HCEC 1CT (cell line): Measurements from ENCODE around the gene FEZ2.
A peak's percentile ranks its signal among the peaks of the same experiment; 100 is the strongest.

Experiments used
- DNase-seq: peaks from one replicate; pipeline ENCODE4 v3.0.0-alpha.2; 2017

FEZ2 gene

GRCh38 chr2:36586672-36587071 lies 11.3 kb downstream of the FEZ2 start:
- DNase-seq = no peak

- DNase-seq = no peak
Measured at GRCh38 chr2:36584148-36584794, 13.7 kb downstream of the FEZ2 start.

DNA sequence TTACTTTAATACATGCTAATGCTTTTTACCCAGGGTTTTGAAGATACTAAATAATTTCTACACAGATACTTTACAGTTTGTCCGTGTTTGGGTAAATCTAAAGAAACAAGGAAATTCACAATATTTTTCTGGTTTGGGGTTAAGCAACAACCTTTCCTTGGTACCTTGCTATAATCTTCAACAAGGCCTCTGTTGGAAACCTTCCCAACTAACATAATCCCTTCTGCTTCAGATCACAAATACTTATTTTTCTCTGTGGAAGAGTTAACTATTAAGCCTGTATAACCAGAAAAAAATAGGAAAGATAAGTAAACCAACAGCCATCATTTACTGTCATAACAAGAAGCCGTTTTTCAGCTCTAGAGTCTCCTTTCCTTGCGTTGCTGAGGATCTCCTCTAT lies 15.0 kb downstream of the FEZ2 start:
- DNase-seq = no peak

GRCh38 chr2:36582538-36582937 lies 15.4 kb downstream of the FEZ2 start:
- no peak for DNase-seq

DNA sequence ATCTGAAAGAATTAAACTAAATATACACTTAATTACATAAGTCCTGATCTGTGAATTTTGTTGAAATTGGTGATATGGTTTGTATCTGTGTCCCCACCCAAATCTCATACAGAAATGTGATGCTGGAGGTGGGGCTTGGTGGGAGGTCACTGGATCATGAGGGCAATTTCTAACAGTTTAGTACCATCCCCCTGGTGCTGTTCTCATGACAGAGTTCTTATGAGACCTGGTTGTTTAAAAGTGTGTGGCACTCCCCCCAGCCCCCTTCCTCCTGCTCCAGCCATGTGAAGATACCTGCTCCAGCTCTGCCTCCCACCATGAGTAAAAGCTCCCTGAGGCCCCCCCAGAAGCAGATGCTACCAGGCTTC lies 18.7 kb downstream of the FEZ2 start:
- DNase-seq = no peak

GRCh38 chr2:36578343-36579296 lies 19.3 kb downstream of the FEZ2 start:
- DNase-seq = no peak

DNA sequence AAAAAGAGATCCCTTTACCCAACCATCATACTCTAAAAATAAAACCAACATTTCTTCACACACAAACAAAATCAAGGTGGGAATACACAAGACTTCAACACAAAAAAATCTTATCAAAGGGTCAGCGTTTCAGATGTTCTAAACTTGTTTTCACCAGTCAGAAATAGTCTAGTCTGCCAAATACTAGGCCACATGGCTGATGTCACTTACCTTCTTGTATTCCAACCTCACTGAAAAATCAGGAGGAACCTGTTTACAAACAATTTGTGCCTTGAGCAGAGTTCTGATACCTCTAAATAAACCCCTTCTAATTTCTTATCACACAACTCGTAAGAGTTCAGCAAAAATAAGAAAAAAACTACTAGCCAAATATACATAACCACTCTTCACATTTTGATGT lies 20.1 kb downstream of the FEZ2 start:
- DNase-seq = no peak

- no peak for DNase-seq
Measured at GRCh38 chr2:36574560-36574959, 23.4 kb downstream of the FEZ2 start.

DNA sequence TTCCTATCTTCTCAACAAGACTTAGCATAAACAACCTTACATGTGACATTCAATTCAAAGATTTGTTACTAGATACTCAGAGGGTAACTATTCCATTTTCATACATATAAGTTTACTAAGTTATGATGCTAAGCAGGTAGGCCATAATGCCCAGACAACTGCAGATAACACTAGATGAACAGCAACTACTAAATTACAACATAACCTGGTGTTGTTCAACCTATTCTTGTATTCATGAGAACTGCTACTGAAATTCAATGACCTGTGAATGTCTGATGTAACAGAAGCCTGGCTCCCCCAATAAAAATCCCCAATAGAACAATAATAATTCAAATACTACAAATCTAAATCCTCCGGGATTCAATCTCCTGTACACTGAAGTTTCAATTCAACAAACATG lies 24.8 kb downstream of the FEZ2 start:
- DNase-seq = no peak

GRCh38 chr2:36572719-36573059 lies 25.3 kb downstream of the FEZ2 start:
- peak; percentile 45 for DNase-seq

GRCh38 chr2:36572054-36572718 lies 25.8 kb downstream of the FEZ2 start:
- no peak for DNase-seq

- DNase-seq = peak; percentile 52
Measured at GRCh38 chr2:36570416-36570815, 27.6 kb downstream of the FEZ2 start.

GRCh38 chr2:36569267-36569856 lies 28.6 kb downstream of the FEZ2 start:
- peak; percentile 45 for DNase-seq

- DNase-seq = peak; percentile 80
Measured at GRCh38 chr2:36568516-36569246, 29.3 kb downstream of the FEZ2 start.

GRCh38 chr2:36567711-36568408 lies 30.1 kb downstream of the FEZ2 start:
- no peak for DNase-seq

- DNase-seq = no peak
Measured at GRCh38 chr2:36566887-36567286, 31.1 kb downstream of the FEZ2 start.

DNA sequence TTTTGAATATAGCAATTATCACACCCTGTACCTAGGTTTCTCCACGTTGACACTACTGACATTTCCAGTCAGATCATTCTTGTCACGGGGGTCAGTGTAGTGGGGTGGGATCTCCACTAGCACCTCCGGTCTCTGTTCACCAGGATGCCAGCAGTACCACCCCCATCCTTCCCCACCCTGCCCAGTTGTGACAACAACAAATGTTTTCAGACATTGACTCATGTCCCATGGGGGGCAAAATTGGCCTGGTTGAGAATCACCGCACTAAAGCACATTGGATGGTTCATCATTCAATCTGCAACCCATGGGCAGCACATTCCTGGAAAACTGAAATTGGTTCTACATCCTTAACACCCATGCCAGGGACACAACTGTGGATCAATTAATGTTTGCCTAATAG lies 32.3 kb downstream of the FEZ2 start:
- no peak for DNase-seq

DNA sequence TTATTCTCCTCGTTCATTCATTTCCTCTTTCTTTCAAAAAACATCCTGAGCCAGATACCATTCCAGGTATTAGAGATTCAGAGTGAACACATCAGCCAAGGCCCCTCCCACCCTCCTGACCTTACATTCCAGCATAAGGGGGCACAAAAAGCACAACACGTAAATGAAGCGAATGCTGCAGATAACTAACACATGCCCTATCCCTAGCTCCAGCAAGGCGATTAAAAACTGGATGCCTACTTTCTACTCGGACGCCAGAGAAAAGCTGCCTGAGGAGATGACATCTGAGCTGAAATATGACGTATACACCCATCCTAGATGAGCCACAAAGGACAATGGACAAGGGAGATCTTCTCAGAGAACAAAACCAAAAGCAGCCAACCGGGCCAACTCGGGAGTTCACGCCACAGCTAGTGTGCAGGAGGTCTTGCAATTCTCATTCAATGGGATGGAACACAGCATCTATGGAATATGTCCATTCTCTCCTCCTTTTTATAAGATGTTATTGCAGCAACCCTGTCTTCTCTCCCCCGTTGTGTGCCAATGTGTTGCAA lies 33.5 kb downstream of the FEZ2 start:
- DNase-seq = no peak

GRCh38 chr2:36562973-36563532 lies 34.9 kb downstream of the FEZ2 start:
- peak; percentile 67 for DNase-seq

DNA sequence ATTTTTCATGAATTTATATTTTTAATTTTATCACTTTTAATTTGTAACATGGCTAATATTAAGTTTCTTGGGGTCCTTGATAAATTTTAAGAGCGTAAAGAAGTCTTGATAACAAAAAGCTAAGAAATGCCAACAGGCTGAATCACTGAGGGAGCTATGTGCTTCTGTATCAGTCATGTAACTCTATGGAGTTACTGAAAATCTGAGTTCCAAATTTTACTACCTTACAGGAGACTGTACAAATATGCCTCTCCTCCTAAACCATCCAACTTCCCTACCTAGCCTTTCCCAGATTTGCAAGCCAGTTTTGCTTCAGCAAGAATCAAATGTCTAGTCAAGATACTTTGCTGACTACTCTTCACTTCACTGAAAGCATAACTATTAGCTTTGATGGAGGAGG lies 35.7 kb downstream of the FEZ2 start:
- DNase-seq = peak; percentile 79

- DNase-seq = peak; percentile 96
Measured at GRCh38 chr2:36561237-36561944, 36.6 kb downstream of the FEZ2 start.
